Stimulated activated CD4-positive, alpha-beta T cell treated with anti-CD3 and anti-CD28 coated beads, TNF-alpha, amount 100 ng/mL, for 1 hour (primary cell): ENCODE measurements around the gene CCL7.
"Not testable (repeated sequence)": the region's sequence is repeated elsewhere in the genome, so short reads cannot be mapped to it uniquely, and the experiment has no call there.

Experiments
- DNase-seq, 3 donors: peaks; one replicate each; pipeline ENCODE4 v3.0.0-alpha.2; 2020; ENCODE audit warnings: low read depth in 3 of 3, low spot score in 1 of 3

The CCL7 gene

GRCh38 chr17:34269969-34270368 is at the start of gene CCL7:
TSS of gene CCL7 (plus strand) at chr17:34270221. CDS start at chr17:34270291, 70 bp downstream.
- no peak for DNase-seq

GRCh38 chr17:34220752-34221395 is 49.1 kb upstream of the CCL7 start:
- no peak for DNase-seq

- no peak for DNase-seq
These were observed 48.6 kb upstream of the CCL7 start for GRCh38 chr17:34221411-34221810.

- DNase-seq = no peak
These were observed 47.1 kb upstream of the CCL7 start for GRCh38 chr17:34222722-34223497.

GRCh38 chr17:34225046-34225445 is 45.0 kb upstream of the CCL7 start:
- no peak for DNase-seq

GRCh38 chr17:34226011-34226743 is 43.8 kb upstream of the CCL7 start:
- DNase-seq = no peak

GRCh38 chr17:34226744-34227034 is 43.3 kb upstream of the CCL7 start:
- no peak for DNase-seq

- not testable (repeated sequence) for DNase-seq
These were observed 42.7 kb upstream of the CCL7 start for GRCh38 chr17:34227293-34227692.

GRCh38 chr17:34227707-34228106 is 42.3 kb upstream of the CCL7 start:
- DNase-seq = no peak

- no peak for DNase-seq
These were observed 41.2 kb upstream of the CCL7 start for GRCh38 chr17:34228781-34229180.

- DNase-seq = no peak
These were observed 39.7 kb upstream of the CCL7 start for GRCh38 chr17:34230342-34230741.

GRCh38 chr17:34234616-34235015 is 35.4 kb upstream of the CCL7 start:
- no peak for DNase-seq

- DNase-seq = no peak
These were observed 34.5 kb upstream of the CCL7 start for GRCh38 chr17:34235389-34236028.

GRCh38 chr17:34236281-34236892 is 33.6 kb upstream of the CCL7 start:
- no peak for DNase-seq

- no peak for DNase-seq
These were observed 32.6 kb upstream of the CCL7 start for GRCh38 chr17:34237458-34237857.

GRCh38 chr17:34241062-34241461 is 29.0 kb upstream of the CCL7 start:
- no peak for DNase-seq

GRCh38 chr17:34242587-34243363 is 27.2 kb upstream of the CCL7 start:
- no peak for DNase-seq

GRCh38 chr17:34243364-34244320 is 26.4 kb upstream of the CCL7 start:
- no peak for DNase-seq

GRCh38 chr17:34245351-34245905 is 24.6 kb upstream of the CCL7 start:
- no peak for DNase-seq
